Lower leg skin (tissue), 3 donors: ENCODE measurements around the gene MAFB.

Experiments
- CTCF ChIP-seq, 3 donors: fragments of 450-650 bp; IDR thresholded peaks; one replicate each; pipeline ENCODE4 v1.5.1; 2016; ENCODE audit warnings: antibody characterized with exemption in 3 of 3, mild to moderate bottlenecking in 3 of 3, moderate library complexity in 2 of 3
- POLR2A ChIP-seq, 2 donors: fragments of 450-650 bp; IDR thresholded peaks; one replicate each; pipeline ENCODE4 v1.6.1; 2016 to 2017; ENCODE audit warnings: antibody characterized with exemption in 2 of 2, mild to moderate bottlenecking in 1 of 2, moderate library complexity in 1 of 2

- TF ChIP-seq POLR2A (IDR thresholded peaks at IDR 0.05): no peak
- TF ChIP-seq CTCF (IDR thresholded peaks at IDR 0.05): no peak
Measured at GRCh38 chr20:40702504-40702903, 13.5 kb upstream of the MAFB start.
